Measurements from ENCODE around the gene IPO11. TPM values are rescaled to one million over a fixed set of nuclear protein-coding genes. Genes with fewer than 3 reads are reported as not detected.

IPO11 gene
- total RNA-seq, 1 donor from 2014 or later: 66.9 TPM

GRCh38 chr5:62376064-62376463, 36.5 kb upstream of the IPO11 start:
- H4K20me1 ChIP-seq (ENCODE audit: low read depth): no peaks in the 10 kb centered on the region
- Mint-ChIP-seq H3K4me1 (no peaks in the 10 kb centered on the region), H3K4me3 (no peak overlapping the region), H3K27me3 (ENCODE audit: insufficient read depth, low read depth) (no peaks in the 10 kb centered on the region), H3K36me3 (peaks cover 31% of the 10 kb centered on the region), H3K9me3 (no peaks in the 10 kb centered on the region), H3K27ac (no peak overlapping the region)
- H3K9ac ChIP-seq: no peak overlapping the region
- no peaks in the 10 kb centered on the region for H3K79me2 ChIP-seq (ENCODE audit: low read depth)
- H3K4me3 ChIP-seq: no peak overlapping the region
- no peak for DNase-seq (ENCODE audit: low spot score)
- H3K4me1 ChIP-seq: no peaks in the 10 kb centered on the region
- no peak overlapping the region for H3K27ac ChIP-seq
- no peaks in the 10 kb centered on the region for H3K9me3 ChIP-seq (ENCODE audit: low read depth)
- H2AFZ ChIP-seq (replicated peaks): no peak overlapping the region
- H3K4me2 ChIP-seq: no peak overlapping the region
- H3F3A ChIP-seq (ENCODE audit: low read depth): no peaks in the 10 kb centered on the region
- H3K27me3 ChIP-seq: no peaks in the 10 kb centered on the region
- H3K36me3 ChIP-seq: peaks cover 39% of the 10 kb centered on the region
- no peak for TF ChIP-seq EZH2phosphoT487 (IDR thresholded peaks at IDR 0.05)
- no peak for TF ChIP-seq CTCF (IDR thresholded peaks at IDR 0.05)
- no peak for TF ChIP-seq EZH2 (IDR thresholded peaks at IDR 0.05)

- H3K27ac Mint-ChIP-seq: no peak overlapping the region
- no peak overlapping the region for H3K27ac ChIP-seq
- DNase-seq (ENCODE audit: low spot score): no peak
These were observed 27.4 kb upstream of the IPO11 start for GRCh38 chr5:62385131-62385530.

GRCh38 chr5:62385816-62386400, 26.7 kb upstream of the IPO11 start:
- Histone ChIP-seq H3K4me2 (no peak overlapping the region), H3K9me3 (ENCODE audit: low read depth) (no peaks in the 10 kb centered on the region), H3K4me3 (no peak overlapping the region), H3F3A (ENCODE audit: low read depth) (peaks cover 18% of the 10 kb centered on the region), H3K27me3 (no peaks in the 10 kb centered on the region), H3K27ac (no peak overlapping the region), H4K20me1 (ENCODE audit: low read depth) (peaks cover 5% of the 10 kb centered on the region), H3K9ac (no peak overlapping the region), H2AFZ (replicated peaks) (no peak overlapping the region), H3K79me2 (ENCODE audit: low read depth) (no peaks in the 10 kb centered on the region), H3K36me3 (peaks cover 31% of the 10 kb centered on the region), H3K4me1 (no peaks in the 10 kb centered on the region)
- no peaks in the 10 kb centered on the region for H3K4me1 Mint-ChIP-seq
- no peak overlapping the region for H3K27ac Mint-ChIP-seq
- no peak for TF ChIP-seq EZH2phosphoT487 (IDR thresholded peaks at IDR 0.05)
- TF ChIP-seq CTCF (IDR thresholded peaks at IDR 0.05): no peak
- no peak for TF ChIP-seq EZH2 (IDR thresholded peaks at IDR 0.05)
- no peaks in the 10 kb centered on the region for H3K9me3 Mint-ChIP-seq
- DNase-seq (ENCODE audit: low spot score): no peak
- H3K27me3 Mint-ChIP-seq (ENCODE audit: insufficient read depth, low read depth): peaks cover 2% of the 10 kb centered on the region
- no peak overlapping the region for H3K4me3 Mint-ChIP-seq
- H3K36me3 Mint-ChIP-seq: peaks cover 13% of the 10 kb centered on the region

More at GRCh38 chr5:62385131-62385530, 27.4 kb upstream of the IPO11 start:
- Histone ChIP-seq H3K9me3 (ENCODE audit: low read depth) (no peaks in the 10 kb centered on the region), H3K4me3 (no peak overlapping the region), H3F3A (ENCODE audit: low read depth) (peaks cover 12% of the 10 kb centered on the region), H2AFZ (replicated peaks) (no peak overlapping the region), H3K4me2 (no peak overlapping the region), H3K79me2 (ENCODE audit: low read depth) (no peaks in the 10 kb centered on the region), H3K9ac (no peak overlapping the region), H3K4me1 (no peaks in the 10 kb centered on the region), H3K36me3 (peaks cover 32% of the 10 kb centered on the region), H4K20me1 (ENCODE audit: low read depth) (peaks cover under 1% of the 10 kb centered on the region), H3K27me3 (no peaks in the 10 kb centered on the region)
- TF ChIP-seq EZH2 (IDR thresholded peaks at IDR 0.05) (no peak), EZH2phosphoT487 (IDR thresholded peaks at IDR 0.05) (no peak), CTCF (IDR thresholded peaks at IDR 0.05) (no peak)
- H3K4me1 Mint-ChIP-seq: no peaks in the 10 kb centered on the region
- peaks cover 19% of the 10 kb centered on the region for H3K36me3 Mint-ChIP-seq
- H3K4me3 Mint-ChIP-seq: no peak overlapping the region
- no peaks in the 10 kb centered on the region for H3K9me3 Mint-ChIP-seq
- peaks cover 2% of the 10 kb centered on the region for H3K27me3 Mint-ChIP-seq (ENCODE audit: insufficient read depth, low read depth)
